GM23338 (cell line): ENCODE data around the gene CACHD1. TPM values are rescaled to one million over a fixed set of nuclear protein-coding genes. Genes with fewer than 3 reads are reported as not detected.

Experiments
- ATAC-seq: fragments of 200-7000 bp; cut with Tn5 transposase; 3 replicates; pipeline ENCODE4 v1.9.1; 2020
- DNase-seq: peaks from one replicate; pipeline ENCODE4 v3.0.0-alpha.2; 2015; ENCODE audit warnings: low spot score
- H2AFZ ChIP-seq: fragments of 200-600 bp; sonication (generic); 2 replicates; pipeline ENCODE4 v1.8.0; 2016; ENCODE audit warnings: antibody characterized with exemption, mild to moderate bottlenecking, moderate library complexity
- H3F3A ChIP-seq: fragments of 200-600 bp; sonication (generic); replicated peaks from 2 replicates; pipeline ENCODE4 v1.8.0; 2017; ENCODE audit warnings: antibody characterized with exemption, mixed run types, low read depth
- H3K27ac ChIP-seq: fragments of 200-600 bp; sonication (generic); 2 replicates; pipeline ENCODE4 v1.6.1; 2016; ENCODE audit warnings: low read depth
- H3K27me3 ChIP-seq: fragments of 200-600 bp; sonication (generic); 2 replicates; pipeline ENCODE4 v1.8.0; 2016; ENCODE audit warnings: mild to moderate bottlenecking, mixed run types, moderate library complexity; ENCODE audit not compliant: insufficient read depth
- H3K36me3 ChIP-seq: fragments of 200-600 bp; sonication (generic); 2 replicates; pipeline ENCODE4 v1.8.0; 2016; ENCODE audit warnings: mild to moderate bottlenecking; ENCODE audit not compliant: insufficient read depth
- H3K4me1 ChIP-seq: fragments of 200-600 bp; sonication (generic); 2 replicates; pipeline ENCODE4 v1.8.0; 2016; ENCODE audit warnings: mild to moderate bottlenecking, moderate library complexity; ENCODE audit not compliant: insufficient read depth
- H3K4me2 ChIP-seq: fragments of 200-600 bp; sonication (generic); 2 replicates; pipeline ENCODE4 v1.7.1; 2017; ENCODE audit warnings: mixed run types
- H3K4me3 ChIP-seq: fragments of 200-600 bp; sonication (generic); 2 replicates; pipeline ENCODE4 v1.6.1; 2016; ENCODE audit warnings: mixed run types
- H3K79me2 ChIP-seq: fragments of 200-600 bp; sonication (generic); replicated peaks from 2 replicates; pipeline ENCODE4 v1.8.0; 2017; ENCODE audit warnings: mild to moderate bottlenecking; ENCODE audit not compliant: insufficient read depth
- H3K9me2 ChIP-seq: fragments of 200-600 bp; sonication (generic); 2 replicates; pipeline ENCODE4 v1.8.0; 2017; ENCODE audit not compliant: insufficient read depth
- H4K20me1 ChIP-seq: fragments of 200-600 bp; sonication (generic); replicated peaks from 2 replicates; pipeline ENCODE4 v1.8.0; 2017; ENCODE audit warnings: mild to moderate bottlenecking; ENCODE audit not compliant: insufficient read depth
- H3K27ac Mint-ChIP-seq: 2 replicates; pipeline ENCODE4 v1.8.0; 2020; ENCODE audit warnings: inconsistent platforms, mild to moderate bottlenecking, moderate library complexity, mixed read lengths
- H3K27me3 Mint-ChIP-seq: 3 replicates; pipeline ENCODE4 v1.8.0; 2022; ENCODE audit warnings: low read depth, mild to moderate bottlenecking, moderate library complexity, mixed read lengths, inconsistent platforms; ENCODE audit not compliant: insufficient read depth, poor library complexity
- H3K36me3 Mint-ChIP-seq: 3 replicates; pipeline ENCODE4 v1.8.0; 2021; ENCODE audit warnings: low read depth, mild to moderate bottlenecking, inconsistent platforms, moderate library complexity, mixed read lengths
- H3K4me1 Mint-ChIP-seq: 3 replicates; pipeline ENCODE4 v1.8.0; 2020; ENCODE audit warnings: mild to moderate bottlenecking, inconsistent platforms, mixed read lengths
- H3K4me3 Mint-ChIP-seq: 3 replicates; pipeline ENCODE4 v1.8.0; 2021; ENCODE audit warnings: moderate library complexity, mild to moderate bottlenecking, inconsistent platforms, mixed read lengths
- H3K9me3 Mint-ChIP-seq: 3 replicates; pipeline ENCODE4 v1.8.0; 2020; ENCODE audit warnings: moderate library complexity, mild to moderate bottlenecking, inconsistent platforms, mixed read lengths
- CREB1 ChIP-seq: fragments of 250-450 bp; sonication (Bioruptor Pico); IDR thresholded peaks from 2 replicates; pipeline ENCODE4 v1.5.0; 2020; ENCODE audit warnings: low read depth, mild to moderate bottlenecking, moderate library complexity
- CTCF ChIP-seq, 2 experiments: fragments of 200-600 bp in 1 of 2; sonication (generic) in 1 of 2; conservative IDR thresholded peaks; 2 replicates each; pipeline versions ENCODE4 v1.5.1 to v1.6.1; 2016 to 2017; ENCODE audit warnings: antibody characterized with exemption in 2 of 2, low read depth in 2 of 2, mild to moderate bottlenecking in 2 of 2, moderate library complexity in 1 of 2
- ETS1 ChIP-seq: IDR thresholded peaks from 2 replicates; pipeline ENCODE4 v1.6.1; 2016; ENCODE audit warnings: antibody characterized with exemption
- EZH2 ChIP-seq: fragments of 200-600 bp; sonication (generic); IDR thresholded peaks from one replicate; pipeline ENCODE4 v1.8.0; 2017; ENCODE audit warnings: antibody characterized with exemption, mild to moderate bottlenecking, low read depth; ENCODE audit not compliant: unreplicated experiment
- EZH2phosphoT487 ChIP-seq: fragments of 200-600 bp; sonication (generic); IDR thresholded peaks from one replicate; pipeline ENCODE4 v1.8.1; 2018; ENCODE audit warnings: antibody characterized with exemption; ENCODE audit not compliant: unreplicated experiment
- JUNB ChIP-seq: IDR thresholded peaks from one replicate; pipeline ENCODE4 v1.6.1; 2016; ENCODE audit warnings: antibody characterized with exemption; ENCODE audit not compliant: unreplicated experiment
- NANOG ChIP-seq: IDR thresholded peaks from 2 replicates; pipeline ENCODE4 v1.6.1; 2016; ENCODE audit warnings: antibody characterized with exemption, borderline replicate concordance
- POLR2AphosphoS5 ChIP-seq: IDR thresholded peaks from 2 replicates; pipeline ENCODE4 v1.6.1; 2016; ENCODE audit warnings: antibody characterized with exemption, low read depth
- REST ChIP-seq: IDR thresholded peaks from one replicate; pipeline ENCODE4 v1.6.1; 2018; ENCODE audit warnings: antibody characterized with exemption; ENCODE audit not compliant: unreplicated experiment
- STAT1 ChIP-seq: IDR thresholded peaks from one replicate; pipeline ENCODE4 v1.6.1; 2016; ENCODE audit warnings: antibody characterized with exemption; ENCODE audit not compliant: unreplicated experiment
- ZNF114 ChIP-seq: fragments of 250-450 bp; sonication (Bioruptor Pico); IDR thresholded peaks from 2 replicates; pipeline ENCODE4 v1.5.0; 2020; ENCODE audit warnings: mild to moderate bottlenecking, moderate library complexity
- ZNF331 ChIP-seq: fragments of 250-450 bp; sonication (Bioruptor Pico); IDR thresholded peaks from 2 replicates; pipeline ENCODE4 v1.5.0; 2020; ENCODE audit warnings: low read depth, mild to moderate bottlenecking, moderate library complexity
- polyA plus RNA-seq: library from polyadenylated mRNA; unstranded; fragments of >200 nt; fragmentation: Nextera tagmentation; extraction: Ambion mirVana; gene quantifications from 2 replicates; pipeline ENCODE4 v1.2.1, GENCODE V29; 2016
- total RNA-seq: library from RNA; depleted of rRNA; stranded (reverse); fragments of >200 nt; shearing (Covaris generic); gene quantifications from 2 replicates; pipeline ENCODE4 v1.2.3, GENCODE V29; 2014

Gene CACHD1
- total and polyA plus RNA-seq, 2 experiments from 2014 or later: 12.6 to 43.7 TPM

- TF ChIP-seq REST (no peak), JUNB (no peak), STAT1 (no peak)
Measured at GRCh38 chr1:64651841-64652240, 181.9 kb downstream of the CACHD1 start (continued).

- no peak for ATAC-seq
- no peaks in the 10 kb centered on the region for H3K27me3 ChIP-seq
- no peak overlapping the region for H3K27ac Mint-ChIP-seq
- no peaks in the 10 kb centered on the region for H3F3A ChIP-seq
- peaks cover 9% of the 10 kb centered on the region for H3K4me1 ChIP-seq
- H3K4me3 Mint-ChIP-seq: no peak overlapping the region
- H3K9me3 Mint-ChIP-seq: no peaks in the 10 kb centered on the region
- H3K36me3 Mint-ChIP-seq: peaks cover 60% of the 10 kb centered on the region
- no peak for DNase-seq
- no peaks in the 10 kb centered on the region for H3K27me3 Mint-ChIP-seq
- H3K4me2 ChIP-seq: no peak overlapping the region
- H3K36me3 ChIP-seq: peaks cover 13% of the 10 kb centered on the region; the same call in 1 of the 2 replicates
- H3K27ac ChIP-seq: no peak overlapping the region
- H3K79me2 ChIP-seq: no peaks in the 10 kb centered on the region
- H3K4me3 ChIP-seq: no peak overlapping the region
- H4K20me1 ChIP-seq: 0 out of 2 replicates have a peak, but pooled peaks cover 4% of the 10 kb centered on the region
- H3K9me2 ChIP-seq: no peaks in the 10 kb centered on the region
- H2AFZ ChIP-seq: no peak overlapping the region
- H3K4me1 Mint-ChIP-seq: peaks cover 8% of the 10 kb centered on the region
- TF ChIP-seq ETS1 (no peak), EZH2phosphoT487 (no peak), ZNF114 (CRISPR knock-in tag) (no peak), ZNF331 (CRISPR knock-in tag) (no peak), REST (no peak), NANOG (no peak), EZH2 (no peak), JUNB (no peak), STAT1 (no peak), POLR2AphosphoS5 (no peak), CTCF (conservative IDR thresholded peaks at IDR 0.05; ENCODE audit: low read depth in 2 of 2) (no peak), CREB1 (CRISPR knock-in tag) (no peak)
Measured at GRCh38 chr1:64653466-64653865, 183.5 kb downstream of the CACHD1 start.
